22Rv1 (cell line): ENCODE results near the gene DOK3.
"Not testable (repeated sequence)": the region's sequence is repeated elsewhere in the genome, so short reads cannot be mapped to it uniquely, and the experiment has no call there.

ENCODE experiments used
- H3K27ac ChIP-seq: fragments of 450-650 bp; 2 replicates; pipeline ENCODE4 v1.5.1; 2017
- CTCF ChIP-seq: fragments of 450-650 bp; IDR thresholded peaks from 2 replicates; pipeline ENCODE4 v1.5.1; 2017; ENCODE audit warnings: mild to moderate bottlenecking
- ZFX ChIP-seq: fragments of 450-650 bp; IDR thresholded peaks from 2 replicates; pipeline ENCODE4 v1.6.1; 2017; ENCODE audit warnings: antibody characterized with exemption, borderline replicate concordance

DOK3 gene

GRCh38 chr5:177490311-177490991 lies 19.2 kb downstream of the DOK3 start:
- H3K27ac ChIP-seq, result no peak overlapping the region

GRCh38 chr5:177489119-177489716 lies 20.4 kb downstream of the DOK3 start:
- H3K27ac ChIP-seq, result no peak overlapping the region
- no peak for TF ChIP-seq ZFX
- no peak for TF ChIP-seq CTCF

More at GRCh38 chr5:177490311-177490991, 19.2 kb downstream of the DOK3 start:
- no peak for TF ChIP-seq ZFX
- no peak for TF ChIP-seq CTCF

- TF ChIP-seq CTCF (no peak), ZFX (no peak)
- no peak overlapping the region for H3K27ac ChIP-seq
Observed at GRCh38 chr5:177487975-177488374, 21.7 kb downstream of the DOK3 start.

GRCh38 chr5:177487144-177487543 lies 22.5 kb downstream of the DOK3 start:
- H3K27ac ChIP-seq, result no peak overlapping the region
- TF ChIP-seq CTCF, result no peak

- no peak overlapping the region for H3K27ac ChIP-seq
- TF ChIP-seq CTCF (no peak), ZFX (no peak)
Observed at GRCh38 chr5:177486256-177486655, 23.4 kb downstream of the DOK3 start.

- not testable (repeated sequence) for H3K27ac ChIP-seq
Observed at GRCh38 chr5:177485753-177486152, 23.9 kb downstream of the DOK3 start.

- no peak overlapping the region for H3K27ac ChIP-seq
- TF ChIP-seq CTCF (no peak), ZFX (no peak)
Observed at GRCh38 chr5:177484902-177485549, 24.6 kb downstream of the DOK3 start.
